Stimulated activated CD8-positive, alpha-beta memory T cell treated with anti-CD3 and anti-CD28 coated beads, Interleukin-15, amount 100 ng/mL, for 24 hours (primary cell): ENCODE data around the gene FCHSD1.

Experiments
- DNase-seq: peaks from one replicate; pipeline ENCODE4 v3.0.0-alpha.2; 2020; ENCODE audit warnings: low read depth

FCHSD1 gene

DNA sequence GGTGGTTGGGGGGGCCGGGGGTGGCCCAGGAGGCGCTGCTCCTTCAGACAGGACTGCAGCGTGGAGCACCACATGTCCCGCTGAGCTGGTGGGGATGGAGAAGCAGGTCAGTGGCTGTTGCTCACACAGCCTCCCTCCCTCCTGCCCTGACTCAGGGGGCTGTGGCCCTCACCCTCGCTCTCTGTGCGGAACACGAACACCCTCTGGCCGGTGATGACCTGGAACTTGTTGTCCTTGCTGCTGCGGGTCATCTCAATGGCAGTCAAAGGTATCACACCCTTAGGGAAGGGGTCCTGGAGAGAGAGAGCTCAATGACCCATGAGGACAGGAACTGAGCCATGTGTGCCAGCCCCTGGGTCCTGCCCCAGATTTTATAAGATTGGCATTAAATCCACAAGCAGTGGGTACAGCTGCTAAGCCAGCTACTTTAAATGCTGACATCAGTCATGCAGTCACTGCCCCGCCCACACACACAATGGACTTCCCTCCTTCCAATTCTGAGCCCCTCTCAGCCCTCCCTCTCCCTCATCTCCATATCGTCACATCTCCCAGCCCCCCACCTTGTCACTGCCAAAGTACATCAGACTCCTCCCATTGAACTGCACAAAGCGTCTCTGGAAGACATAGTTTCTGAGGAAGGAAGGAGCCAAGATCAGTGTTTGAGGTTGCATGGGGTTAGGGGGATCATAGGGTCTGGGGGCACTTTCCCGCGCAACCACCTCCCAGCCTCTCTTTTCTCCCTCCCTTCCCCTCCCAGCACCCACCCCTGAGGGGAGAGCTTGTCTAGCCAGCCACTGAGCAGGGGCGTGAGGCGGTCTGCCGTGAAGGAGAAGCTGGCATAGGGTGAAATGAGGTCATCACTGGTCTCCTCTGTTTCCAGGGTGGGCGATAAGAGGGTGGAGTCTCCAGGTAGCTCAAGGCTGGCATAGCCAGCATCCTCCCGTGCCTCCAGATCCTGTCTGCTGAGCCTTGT, 21.9 kb upstream of the FCHSD1 start:
- no peak for DNase-seq

GRCh38 chr5:141672071-141672840, 21.0 kb upstream of the FCHSD1 start:
- no peak for DNase-seq

DNA sequence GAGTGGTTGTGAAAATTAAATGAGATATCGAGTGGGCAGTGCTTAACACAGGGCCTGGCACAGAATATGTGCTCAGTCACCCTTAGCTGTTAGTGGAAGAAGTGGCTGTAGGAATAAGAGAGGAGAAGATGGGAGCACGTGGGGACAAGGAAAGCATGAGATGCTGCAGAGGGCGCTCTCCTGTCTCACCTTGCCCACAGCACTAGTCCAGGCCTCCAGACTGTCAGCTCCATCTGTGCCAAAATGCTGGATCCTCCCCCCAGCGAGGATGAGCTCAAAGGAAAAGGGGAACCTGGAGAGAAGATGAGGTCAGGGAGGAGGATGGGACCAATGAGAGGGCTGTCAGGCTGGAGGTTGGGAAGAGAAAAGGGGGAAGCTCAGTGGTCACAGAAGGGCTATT, 18.3 kb upstream of the FCHSD1 start:
- no peak for DNase-seq

DNA sequence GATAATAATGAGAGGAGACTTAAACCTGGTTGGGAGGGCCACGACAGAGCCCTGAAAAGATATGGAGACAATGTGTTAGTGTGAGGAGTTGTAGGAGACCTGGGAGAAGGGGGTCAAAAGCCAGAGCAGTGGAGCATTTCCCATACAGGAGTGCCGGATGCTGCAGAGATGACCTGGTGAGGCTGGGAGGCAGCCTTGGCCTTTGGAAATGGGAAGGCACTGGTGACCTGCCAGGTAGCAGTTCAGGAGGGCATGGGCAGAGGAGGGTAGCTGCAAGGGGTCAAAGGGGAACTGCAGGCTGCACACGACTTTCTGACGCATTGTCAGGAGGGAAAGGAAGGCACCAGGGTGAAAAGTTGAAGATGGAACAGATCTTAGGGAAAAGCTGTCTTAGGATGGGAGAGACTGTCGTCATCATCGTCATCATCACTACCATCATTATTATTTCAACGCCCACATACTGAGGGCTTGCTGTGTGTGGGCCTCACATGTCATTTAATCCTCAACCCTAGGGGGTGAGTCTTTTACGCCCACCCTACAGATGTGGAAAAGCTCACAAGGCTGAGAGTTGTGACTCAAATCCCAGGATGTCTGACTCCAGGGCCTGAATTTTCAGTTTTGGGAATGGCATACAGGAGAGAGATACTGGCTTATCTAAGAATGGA, 17.5 kb upstream of the FCHSD1 start:
- DNase-seq, result no peak

GRCh38 chr5:141665995-141666940, 15.1 kb upstream of the FCHSD1 start:
- no peak for DNase-seq

DNA sequence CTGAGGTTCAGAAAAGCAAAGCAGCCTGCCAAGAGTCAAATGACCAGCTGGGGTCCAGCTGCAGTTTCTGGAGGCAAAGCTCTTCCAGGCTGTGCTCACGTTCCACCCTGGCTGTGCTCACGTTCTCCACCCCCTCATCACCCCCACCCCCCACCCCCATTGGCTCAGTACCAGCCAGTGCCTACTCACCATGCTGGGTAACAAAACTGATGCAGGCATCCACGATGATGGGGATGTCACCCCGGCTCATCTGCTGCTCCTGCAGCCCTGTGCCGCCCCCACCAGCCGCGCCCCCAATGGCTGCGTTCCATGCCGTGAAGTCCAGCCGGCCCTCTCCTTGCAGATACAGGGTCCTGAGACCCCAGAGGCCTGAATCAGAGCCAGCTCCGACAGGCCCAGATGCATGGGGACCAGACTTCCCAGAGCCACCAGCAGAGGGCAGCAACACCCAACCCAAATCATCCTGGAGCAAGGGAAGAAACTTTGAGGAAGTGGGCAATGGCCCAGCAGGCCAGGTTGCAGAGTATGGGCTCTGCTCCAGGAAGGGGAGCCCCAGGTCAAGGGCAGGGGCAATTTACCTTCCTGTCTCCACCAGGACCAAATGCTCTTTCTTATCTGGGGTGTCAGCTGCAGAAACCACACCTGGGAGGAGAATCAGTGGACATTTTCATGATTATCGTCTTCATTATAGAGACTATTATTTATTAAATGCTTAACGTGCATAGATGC, 13.7 kb upstream of the FCHSD1 start:
- DNase-seq, result peak; percentile 58

GRCh38 chr5:141663506-141663905, 12.3 kb upstream of the FCHSD1 start:
- DNase-seq, result no peak

DNA sequence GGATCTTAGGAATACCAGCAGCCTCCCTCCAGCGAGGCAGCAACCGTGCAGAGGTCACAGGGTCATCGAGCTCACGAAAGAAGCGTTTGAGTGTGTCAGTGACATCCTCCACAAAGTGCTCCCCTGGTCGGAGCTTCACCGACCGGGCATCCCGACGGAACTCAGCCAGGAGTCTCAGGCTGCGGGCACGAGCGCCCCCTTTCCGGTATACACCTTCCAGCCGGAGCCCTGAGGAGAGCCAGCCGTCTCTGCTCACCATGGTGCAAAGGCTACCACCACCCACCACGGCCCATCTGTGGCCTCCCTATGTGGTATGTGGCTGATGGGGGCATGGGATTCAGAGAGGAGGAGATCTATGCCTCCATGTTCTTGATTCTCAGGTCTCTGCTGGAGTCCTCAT, 10.8 kb upstream of the FCHSD1 start:
- no peak for DNase-seq

DNA sequence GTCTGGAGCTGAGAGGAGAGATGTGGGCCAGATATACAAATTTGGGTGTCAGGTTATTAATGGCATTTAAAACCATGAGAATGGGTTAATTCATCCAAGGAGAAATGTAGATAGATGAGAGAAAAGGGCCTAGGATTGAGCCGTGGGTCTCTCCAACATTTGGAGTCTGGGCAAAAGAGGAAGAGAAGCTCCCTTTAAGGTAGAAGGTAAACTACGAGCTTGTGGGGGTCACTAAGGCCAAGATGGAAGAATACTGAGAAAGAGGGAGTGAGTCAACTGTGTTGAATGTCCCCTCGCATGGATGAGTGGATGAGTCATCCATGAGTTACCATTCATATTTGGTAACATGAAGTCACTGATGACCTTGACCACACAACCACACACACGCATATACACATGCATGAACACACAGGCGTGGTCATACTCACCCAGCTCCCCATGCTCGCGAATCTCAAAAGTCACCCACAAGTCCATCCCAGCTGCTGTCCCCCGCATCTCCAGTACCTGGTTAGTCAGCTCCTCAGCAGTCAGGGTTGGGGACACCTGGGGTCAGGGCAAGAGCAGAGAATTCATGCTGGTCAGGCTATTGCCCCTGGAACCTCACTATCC, 6.8 kb upstream of the FCHSD1 start:
- no peak for DNase-seq

- DNase-seq, result no peak
Observed at GRCh38 chr5:141657404-141657803, 6.2 kb upstream of the FCHSD1 start.

DNA sequence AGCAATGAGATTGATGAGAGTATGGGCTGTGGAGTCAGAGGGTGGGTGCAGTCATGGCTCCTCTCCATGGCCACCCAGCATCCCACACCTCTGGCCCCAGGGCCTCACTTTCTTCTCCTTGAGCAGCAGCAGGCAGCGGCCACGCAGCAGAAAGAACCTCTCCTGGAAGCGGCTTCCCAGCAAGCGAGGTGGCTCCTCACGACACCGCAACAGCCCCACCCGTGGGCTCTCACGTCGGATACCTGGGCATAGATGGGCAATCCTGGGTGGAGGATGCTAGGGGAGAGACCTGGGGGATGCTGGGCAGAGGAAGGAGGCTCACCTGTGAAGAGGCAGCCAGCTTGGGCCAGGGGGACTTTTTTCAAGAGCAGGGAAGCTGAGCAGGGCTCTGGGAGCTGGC, 5.2 kb upstream of the FCHSD1 start:
- no peak for DNase-seq

DNA sequence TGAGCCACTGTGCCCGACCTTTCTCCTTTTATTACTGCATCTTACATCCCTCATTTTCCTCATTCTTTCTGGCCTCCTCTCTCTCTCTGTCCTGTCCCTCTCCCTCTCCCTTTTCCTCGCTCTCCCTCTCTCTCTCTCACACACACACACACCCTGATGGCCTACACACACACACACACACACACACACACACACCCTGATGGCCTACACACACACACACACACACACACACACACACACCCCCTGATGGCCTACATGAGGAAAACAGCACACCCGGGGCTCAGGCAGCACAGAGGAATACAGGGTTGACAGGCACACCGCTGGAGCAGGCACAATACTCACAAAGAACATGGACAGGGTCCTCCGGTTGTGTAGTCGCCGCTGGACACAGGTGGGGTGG, 3.8 kb upstream of the FCHSD1 start:
- DNase-seq, result no peak

DNA sequence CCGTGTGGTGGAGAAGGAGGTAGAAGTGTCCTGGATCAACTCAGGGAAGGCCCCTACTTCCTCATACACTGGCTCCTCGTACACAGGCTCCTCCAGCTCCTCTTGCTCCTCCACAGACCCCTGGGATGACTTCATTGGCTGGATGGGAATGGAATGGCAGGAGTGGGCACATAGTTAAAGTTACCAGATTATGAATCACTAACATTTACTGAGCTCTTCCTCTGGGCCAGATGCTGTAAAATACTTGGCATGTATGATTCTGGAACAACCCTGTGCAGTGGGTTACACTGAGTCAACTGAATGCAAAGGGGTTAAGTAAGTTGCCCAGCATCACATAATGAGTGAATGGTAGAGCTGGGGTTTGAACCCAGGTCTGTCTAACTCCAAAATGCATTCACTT, 3.1 kb upstream of the FCHSD1 start:
- DNase-seq, result no peak

DNA sequence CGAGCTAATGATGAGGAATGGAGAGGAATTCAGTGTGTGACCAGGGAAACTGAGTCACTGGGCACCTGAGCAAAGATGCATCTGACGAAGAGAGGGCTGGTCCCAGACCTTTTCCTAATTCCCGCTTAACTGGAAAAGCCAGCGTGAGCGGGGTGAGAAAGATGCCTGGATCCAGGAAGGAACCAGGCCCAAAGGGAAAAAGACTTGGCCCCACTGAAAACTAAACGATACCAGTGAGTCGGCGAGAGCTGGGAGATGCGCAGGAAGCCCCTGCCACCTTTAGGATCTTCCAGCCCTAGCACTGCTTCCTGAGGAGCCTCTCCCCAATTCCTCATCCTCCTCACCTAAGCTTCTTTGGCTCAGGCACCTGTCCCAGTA, 499 bp upstream of the FCHSD1 start:
- DNase-seq, result no peak

- DNase-seq, result no peak
Observed at GRCh38 chr5:141649972-141650371, 1.2 kb downstream of the FCHSD1 start.

DNA sequence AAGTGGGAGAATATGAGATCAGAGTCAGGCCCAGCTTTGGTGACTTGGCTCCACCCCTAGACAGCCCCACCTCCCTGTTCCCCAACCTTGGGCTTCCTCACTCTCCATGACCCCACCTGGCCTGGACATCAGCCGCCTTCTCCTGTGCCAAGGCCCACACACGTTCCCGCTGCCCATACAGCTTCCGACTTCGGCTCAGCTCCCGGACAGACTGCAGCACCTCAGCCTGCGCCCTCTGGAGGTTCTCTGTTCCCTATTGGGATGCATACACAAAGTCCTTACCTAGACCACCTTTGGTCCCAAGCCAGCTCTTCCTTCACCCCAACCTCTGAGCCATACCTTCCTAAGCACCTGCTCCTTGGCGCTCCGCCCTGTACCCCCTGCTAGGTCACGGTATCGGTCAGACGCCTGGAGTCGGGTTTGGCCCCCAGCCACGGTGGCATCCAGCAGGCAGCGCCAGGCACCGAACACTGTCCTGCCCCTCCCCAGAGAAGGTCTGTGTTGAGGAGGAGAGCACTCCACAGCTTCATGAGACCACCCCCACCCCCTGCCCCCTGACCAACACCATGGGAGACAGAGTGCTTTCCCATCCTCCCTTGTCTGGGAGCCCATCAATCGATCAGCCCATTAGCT, 2.0 kb downstream of the FCHSD1 start:
- DNase-seq, result no peak

DNA sequence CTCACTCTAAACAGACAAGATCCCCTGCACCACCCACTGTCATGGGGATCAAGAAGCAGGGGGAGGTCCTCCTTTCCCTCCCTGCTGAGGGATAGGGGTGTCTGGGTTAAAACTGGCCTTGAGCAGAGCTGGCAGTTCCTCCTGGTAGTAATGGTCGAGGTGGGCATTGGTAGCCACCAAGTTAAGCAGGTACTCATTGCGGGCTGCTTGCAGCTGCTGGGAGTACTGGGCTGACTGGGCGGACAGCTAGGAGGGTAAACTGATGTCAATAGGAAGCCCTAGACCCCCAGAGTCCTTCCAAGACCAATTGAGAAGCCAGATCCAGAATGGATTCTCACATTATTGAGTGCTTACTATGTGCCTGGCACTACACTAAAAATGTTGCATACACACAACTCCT, 3.4 kb downstream of the FCHSD1 start:
- no peak for DNase-seq

DNA sequence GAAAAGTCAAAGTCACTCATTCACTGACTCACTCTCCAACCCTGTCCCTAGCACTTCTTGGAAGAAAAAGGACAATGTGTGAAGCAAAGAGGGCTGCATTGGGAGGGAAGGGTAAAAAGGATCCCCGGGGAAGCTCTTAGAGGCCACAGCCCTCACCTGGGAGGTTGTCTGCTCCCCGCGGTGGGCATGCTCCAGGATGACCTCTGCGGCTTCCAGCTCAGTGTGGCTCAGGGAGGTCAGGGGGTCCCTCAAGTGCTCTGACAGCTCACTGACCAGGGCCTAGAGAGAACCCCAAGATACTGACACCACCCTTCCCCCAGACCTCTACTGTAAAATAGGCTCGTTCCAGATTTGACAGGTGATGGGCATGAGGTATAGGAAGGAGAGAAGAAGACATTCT, 4.0 kb downstream of the FCHSD1 start:
- no peak for DNase-seq

DNA sequence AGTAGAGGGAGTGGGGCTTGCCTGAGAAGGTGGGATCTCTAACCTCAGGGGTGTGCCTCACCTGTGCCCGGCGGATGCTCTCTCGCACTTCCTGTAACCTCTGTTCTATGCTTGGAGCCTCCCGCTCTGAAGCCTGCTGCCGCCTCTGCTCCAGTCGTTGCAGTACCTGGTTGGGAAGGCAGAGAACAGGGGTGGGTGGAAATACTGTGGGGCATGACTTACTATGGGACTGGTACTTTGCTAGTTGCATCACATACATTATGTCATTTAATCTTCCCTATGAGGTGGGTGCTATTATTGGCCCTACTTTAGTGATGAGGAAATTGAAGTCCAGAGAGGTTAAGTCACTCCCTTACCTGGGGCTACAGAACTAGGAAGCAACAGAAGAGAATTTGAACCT, 5.2 kb downstream of the FCHSD1 start:
- DNase-seq, result no peak
